Measurements from ENCODE around the gene LPCAT1. TPM values are rescaled to one million over a fixed set of nuclear protein-coding genes. Genes with fewer than 3 reads are reported as not detected.

LPCAT1 gene
- total and polyA plus RNA-seq, 10 of the 15 experiments (the other 5 are each of a cell fraction or from before 2014, with no cell fraction given) = 2.3 to 109 (median 72.7) TPM

DNA sequence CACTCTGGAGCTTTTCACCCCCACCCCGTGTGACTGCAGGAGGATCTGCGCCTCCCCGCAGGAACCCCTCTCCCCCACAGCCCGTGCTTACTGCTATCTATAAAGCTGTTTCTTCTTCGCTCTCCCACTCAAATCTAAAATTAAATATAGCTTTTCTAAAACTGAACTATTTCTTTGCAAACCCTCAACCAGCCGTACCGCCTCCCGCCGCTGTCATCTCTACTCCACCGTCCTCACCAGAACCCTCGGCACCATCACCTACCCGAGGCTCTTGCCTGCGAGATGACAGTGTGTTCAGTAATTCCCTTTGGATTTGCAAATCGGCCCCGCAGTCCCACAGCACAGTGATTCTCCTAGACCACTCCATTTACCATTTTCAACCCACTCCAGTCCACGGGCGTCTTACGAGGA, 13.6 kb downstream of the LPCAT1 start:
- no peak for TF ChIP-seq RCOR1 (conservative IDR thresholded peaks at IDR 0.05; ENCODE audit: low read depth, low read length)
- TF ChIP-seq RELA (IDR thresholded peaks at IDR 0.05; ENCODE audit: borderline replicate concordance, partially characterized antibody) = no peak
- no peak for TF ChIP-seq NFXL1 (IDR thresholded peaks at IDR 0.05; ENCODE audit: borderline replicate concordance)
- TF ChIP-seq TCF12 (IDR thresholded peaks at IDR 0.05; ENCODE audit: low read depth, low read length) = no peak
- TF ChIP-seq MXI1 (IDR thresholded peaks at IDR 0.05; ENCODE audit: low read depth, low read length) = no peak
- TF ChIP-seq HDGF (IDR thresholded peaks at IDR 0.05) = no peak
- TF ChIP-seq NFYA (IDR thresholded peaks at IDR 0.05; ENCODE audit: borderline replicate concordance, low read depth, low read length) = no peak
- Histone ChIP-seq H3K36me3 (ENCODE audit: control insufficient read depth in 2 of 2, insufficient read depth in 2 of 2, low read length in 1 of 2) (peaks cover 11 to 47% of the 10 kb centered on the region in 2 experiments), H3K4me1 (ENCODE audit: control insufficient read depth, insufficient read depth, low read length) (peaks cover 14% of the 10 kb centered on the region), H3K4me3 (no peak overlapping the region), H3K9me3 (replicated peaks; ENCODE audit: control insufficient read depth, insufficient read depth, low read length) (no peaks in the 10 kb centered on the region), H4K20me1 (ENCODE audit: control insufficient read depth, insufficient read depth) (no peaks in the 10 kb centered on the region; the same call in 1 of the 2 replicates), H3K4me2 (ENCODE audit: control insufficient read depth, insufficient read depth) (no peak overlapping the region), H3K79me2 (ENCODE audit: control insufficient read depth, insufficient read depth, low read length) (peaks cover 39% of the 10 kb centered on the region), H3K27ac (ENCODE audit: control insufficient read depth, insufficient read depth) (no peak overlapping the region), H3K27me3 (replicated peaks in 1 of 2; ENCODE audit: control insufficient read depth in 2 of 2, insufficient read depth in 2 of 2, low read length in 1 of 2) (no peaks in the 10 kb centered on the region), H3K9ac (ENCODE audit: control insufficient read depth, insufficient read depth, low read length) (no peak overlapping the region), H2AFZ (ENCODE audit: control insufficient read depth, low read depth, low read length) (no peak overlapping the region)
- 74% methylated on average over 18 of the region's 18 CpGs for WGBS (ENCODE audit: insufficient coverage, insufficient replicate concordance, low lambda C conversion rate, missing lambda C conversion rate)
- RAD21 ChIA-PET (ENCODE audit: unreplicated experiment) = no interaction called here
- in situ Hi-C loops (cut with MboI) = no loop called here
- intact Hi-C loops (cut with micrococcal nuclease; ENCODE audit: unreplicated experiment) = no loop called here
- no peak for ATAC-seq
- CTCF ChIA-PET = no interaction called here
- no peak for FAIRE-seq
- no TSS peak for BruUV-seq (replicated peaks)
- SMC1A ChIA-PET (ENCODE audit: uncharacterized antibody, unreplicated experiment) = interaction anchor here (1.1 kb wide), 1 partner anchor 11 kb away, joined by 3 read pairs; no protein-coding TSS in a partner anchor
- DNase-seq (ENCODE audit: low read depth, low spot score) = no peak
- POLR2A ChIA-PET = no interaction called here

DNA sequence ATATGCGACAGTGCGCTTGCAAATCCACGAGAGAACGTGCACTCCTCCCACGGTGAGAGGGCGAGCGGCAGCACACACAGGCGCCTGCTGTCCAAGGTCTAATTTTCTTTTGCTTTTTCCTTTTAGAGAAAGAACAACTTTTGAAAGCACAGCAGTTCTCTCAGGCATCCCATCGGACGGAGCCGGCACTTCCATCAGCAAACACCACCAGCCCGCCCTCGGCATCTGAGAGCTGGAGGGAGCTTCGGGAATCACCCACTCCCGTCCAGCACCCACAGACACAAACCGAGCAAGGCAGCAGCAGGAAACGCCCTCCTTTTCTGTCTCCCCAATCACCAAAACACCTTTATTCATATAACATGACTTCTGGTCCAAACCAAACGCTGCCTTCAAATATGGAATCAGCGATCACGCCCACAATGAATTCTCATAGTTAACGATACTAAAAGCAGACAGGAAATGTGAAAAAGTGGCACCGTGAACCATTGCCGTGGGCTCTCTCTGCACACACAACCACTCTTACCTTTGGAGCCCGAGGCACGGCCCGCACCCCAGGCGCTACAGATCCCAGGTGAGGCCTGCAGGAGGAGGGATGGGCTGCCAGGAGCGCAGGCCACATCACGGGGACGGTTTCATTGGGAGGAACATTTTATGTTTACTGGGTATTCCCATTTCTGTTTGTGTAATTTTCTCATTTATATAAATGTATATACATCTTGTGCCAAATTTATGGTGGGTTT, 14.2 kb downstream of the LPCAT1 start:
- Histone ChIP-seq H3K9ac (ENCODE audit: control insufficient read depth, insufficient read depth, low read length) (no peak overlapping the region), H3K79me2 (ENCODE audit: control insufficient read depth, insufficient read depth, low read length) (peaks cover 42% of the 10 kb centered on the region), H4K20me1 (ENCODE audit: control insufficient read depth, insufficient read depth) (no peaks in the 10 kb centered on the region; the same call in 1 of the 2 replicates), H3K36me3 (ENCODE audit: control insufficient read depth in 2 of 2, insufficient read depth in 2 of 2, low read length in 1 of 2) (peaks cover 8 to 47% of the 10 kb centered on the region in 2 experiments), H3K9me3 (replicated peaks; ENCODE audit: control insufficient read depth, insufficient read depth, low read length) (no peaks in the 10 kb centered on the region), H3K4me3 (no peak overlapping the region), H3K27me3 (replicated peaks in 1 of 2; ENCODE audit: control insufficient read depth in 2 of 2, insufficient read depth in 2 of 2, low read length in 1 of 2) (no peaks in the 10 kb centered on the region), H3K4me1 (ENCODE audit: control insufficient read depth, insufficient read depth, low read length) (peaks cover 21% of the 10 kb centered on the region), H3K27ac (ENCODE audit: control insufficient read depth, insufficient read depth) (no peak overlapping the region), H3K4me2 (ENCODE audit: control insufficient read depth, insufficient read depth) (no peak overlapping the region), H2AFZ (ENCODE audit: control insufficient read depth, low read depth, low read length) (no peak overlapping the region)
- CTCF ChIA-PET = interaction anchor here (1.8 kb wide), 1 partner anchor 30 kb away, joined by 4 read pairs; no protein-coding TSS in a partner anchor
- no peak for DNase-seq (ENCODE audit: low read depth, low spot score)
- POLR2A ChIA-PET = no interaction called here
- in situ Hi-C loops (cut with MboI) (no loop called here), intact Hi-C loops (cut with micrococcal nuclease; ENCODE audit: unreplicated experiment) (no loop called here)
- FAIRE-seq = no peak
- WGBS (ENCODE audit: insufficient coverage, insufficient replicate concordance, low lambda C conversion rate, missing lambda C conversion rate) = 79% methylated on average over 30 of the region's 30 CpGs
- TF ChIP-seq POLR2A (IDR thresholded peaks at IDR 0.05; ENCODE audit: low read depth, low read length) = peak; percentile 2; the same call in 1 of the 2 replicates
- TF ChIP-seq, protein P1, sequence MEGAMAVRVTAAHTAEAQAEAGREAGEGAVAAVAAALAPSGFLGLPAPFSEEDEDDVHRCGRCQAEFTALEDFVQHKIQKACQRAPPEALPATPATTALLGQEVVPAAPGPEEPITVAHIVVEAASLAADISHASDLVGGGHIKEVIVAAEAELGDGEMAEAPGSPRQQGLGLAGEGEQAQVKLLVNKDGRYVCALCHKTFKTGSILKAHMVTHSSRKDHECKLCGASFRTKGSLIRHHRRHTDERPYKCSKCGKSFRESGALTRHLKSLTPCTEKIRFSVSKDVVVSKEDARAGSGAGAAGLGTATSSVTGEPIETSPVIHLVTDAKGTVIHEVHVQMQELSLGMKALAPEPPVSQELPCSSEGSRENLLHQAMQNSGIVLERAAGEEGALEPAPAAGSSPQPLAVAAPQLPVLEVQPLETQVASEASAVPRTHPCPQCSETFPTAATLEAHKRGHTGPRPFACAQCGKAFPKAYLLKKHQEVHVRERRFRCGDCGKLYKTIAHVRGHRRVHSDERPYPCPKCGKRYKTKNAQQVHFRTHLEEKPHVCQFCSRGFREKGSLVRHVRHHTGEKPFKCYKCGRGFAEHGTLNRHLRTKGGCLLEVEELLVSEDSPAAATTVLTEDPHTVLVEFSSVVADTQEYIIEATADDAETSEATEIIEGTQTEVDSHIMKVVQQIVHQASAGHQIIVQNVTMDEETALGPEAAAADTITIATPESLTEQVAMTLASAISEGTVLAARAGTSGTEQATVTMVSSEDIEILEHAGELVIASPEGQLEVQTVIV (IDR thresholded peaks at IDR 0.05; ENCODE audit: borderline replicate concordance, partially characterized antibody) = no peak
- RAD21 ChIA-PET (ENCODE audit: unreplicated experiment) = no interaction called here
- ATAC-seq = no peak
- no TSS peak for BruUV-seq (replicated peaks)
- SMC1A ChIA-PET (ENCODE audit: uncharacterized antibody, unreplicated experiment) = interaction anchor here (1.1 kb wide), 1 partner anchor 10 kb away, joined by 3 read pairs; no protein-coding TSS in a partner anchor
